SW 1271 (cell line): ENCODE results near the gene SHOX.
"Not testable (repeated sequence)": the region's sequence is repeated elsewhere in the genome, so short reads cannot be mapped to it uniquely, and the experiment has no call there.

ENCODE experiments used
- DNase-seq, 2 experiments: peaks; one replicate each; lab custom pipeline; 2025; lab: John Stamatoyannopoulos, UW

Gene SHOX

GRCh38 chrX:630612-631496, at the start of gene SHOX:
Gene SHOX, plus strand, starts transcription at chrX:630791. Its CDS starts 107 bp downstream, at chrX:630898.
- no peak for DNase-seq

DNA sequence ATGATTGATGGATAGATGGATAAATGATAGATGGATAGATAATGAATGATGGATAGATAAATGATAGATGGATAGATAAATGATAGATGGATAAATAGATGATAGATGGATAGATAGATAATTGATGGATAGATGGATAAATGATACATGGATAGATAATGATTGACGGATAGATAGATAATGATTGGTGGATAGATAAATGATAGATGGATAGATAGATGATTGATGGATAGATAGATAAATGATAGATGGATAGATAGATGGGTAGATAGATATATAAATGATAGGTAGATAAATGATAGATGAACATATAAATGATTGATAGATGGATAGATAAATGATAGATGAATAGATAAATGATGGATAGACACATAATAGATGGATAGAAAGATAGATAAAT, 49.5 kb upstream of the SHOX start:
- DNase-seq = no peak

DNA sequence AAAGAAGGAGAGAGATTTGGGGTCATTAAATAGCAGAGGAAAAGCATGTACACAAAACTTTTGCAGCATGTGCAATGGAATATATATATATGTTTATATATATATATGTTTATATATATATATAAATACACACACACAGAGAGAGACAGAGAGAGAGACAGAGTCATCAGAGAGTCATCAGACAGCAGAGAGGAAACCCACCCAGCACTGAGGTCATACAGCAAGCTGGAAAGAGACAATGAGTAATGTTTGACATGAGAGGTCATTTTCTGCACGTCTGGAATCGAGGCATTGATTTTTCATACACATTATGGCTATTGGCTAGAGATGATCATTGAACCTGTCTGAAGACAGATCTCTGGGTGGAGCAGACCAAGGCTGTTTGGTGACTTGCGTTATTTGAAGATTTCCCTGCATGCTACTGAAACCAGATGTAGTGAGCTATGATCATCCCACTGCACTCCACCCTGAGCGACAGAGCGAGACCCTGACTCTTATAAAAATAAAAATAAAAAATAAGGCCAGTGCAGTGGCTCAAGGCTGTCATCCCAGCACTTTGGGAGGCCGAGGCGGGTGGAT, 48.8 kb upstream of the SHOX start:
- no peak for DNase-seq

DNA sequence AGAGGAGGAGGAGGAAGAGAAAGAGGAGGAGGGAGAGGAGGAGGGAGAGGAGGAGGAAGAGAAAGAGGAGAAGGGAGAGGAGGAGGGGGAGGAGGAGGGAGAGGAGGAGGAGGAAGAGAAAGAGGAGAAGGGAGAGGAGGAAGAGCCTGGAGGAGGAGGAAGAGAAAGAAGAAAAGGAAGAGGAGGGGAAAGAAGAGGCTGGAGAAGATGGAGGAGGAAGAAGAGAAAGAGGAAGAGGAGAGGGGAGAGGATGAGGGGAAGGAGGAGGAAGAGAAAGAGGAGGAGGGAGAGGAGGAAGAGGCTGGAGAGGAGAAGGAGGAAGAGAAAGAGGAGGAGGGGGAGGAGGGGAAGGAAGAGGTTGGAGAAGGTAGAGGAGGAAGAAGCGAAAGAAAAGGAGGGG, 46.0 kb upstream of the SHOX start:
- no peak for DNase-seq

DNA sequence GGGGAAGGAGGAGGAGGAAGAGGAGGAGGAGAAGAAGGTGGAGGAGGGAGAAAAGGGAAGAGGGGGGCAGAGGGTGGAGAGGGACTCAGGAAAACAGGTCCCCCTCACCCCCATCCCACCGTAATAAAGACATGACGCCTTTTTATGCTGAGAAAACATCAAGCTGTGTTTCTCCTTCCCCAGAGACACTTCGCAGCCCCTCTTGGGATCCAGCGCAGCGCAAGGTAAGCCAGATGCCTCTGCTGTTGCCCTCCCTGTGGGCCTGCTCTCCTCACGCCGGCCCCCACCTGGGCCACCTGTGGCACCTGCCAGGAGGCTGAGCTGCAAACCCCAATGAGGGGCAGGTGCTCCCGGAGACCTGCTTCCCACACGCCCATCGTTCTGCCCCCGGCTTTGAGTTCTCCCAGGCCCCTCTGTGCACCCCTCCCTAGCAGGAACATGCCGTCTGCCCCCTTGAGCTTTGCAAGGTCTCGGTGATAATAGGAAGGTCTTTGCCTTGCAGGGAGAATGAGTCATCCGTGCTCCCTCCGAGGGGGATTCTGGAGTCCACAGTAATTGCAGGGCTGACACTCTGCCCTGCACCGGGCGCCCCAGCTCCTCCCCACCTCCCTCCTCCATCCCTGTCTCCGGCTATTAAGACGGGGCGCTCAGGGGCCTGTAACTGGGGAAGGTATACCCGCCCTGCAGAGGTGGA, 45.3 kb upstream of the SHOX start:
- DNase-seq = no peak

DNA sequence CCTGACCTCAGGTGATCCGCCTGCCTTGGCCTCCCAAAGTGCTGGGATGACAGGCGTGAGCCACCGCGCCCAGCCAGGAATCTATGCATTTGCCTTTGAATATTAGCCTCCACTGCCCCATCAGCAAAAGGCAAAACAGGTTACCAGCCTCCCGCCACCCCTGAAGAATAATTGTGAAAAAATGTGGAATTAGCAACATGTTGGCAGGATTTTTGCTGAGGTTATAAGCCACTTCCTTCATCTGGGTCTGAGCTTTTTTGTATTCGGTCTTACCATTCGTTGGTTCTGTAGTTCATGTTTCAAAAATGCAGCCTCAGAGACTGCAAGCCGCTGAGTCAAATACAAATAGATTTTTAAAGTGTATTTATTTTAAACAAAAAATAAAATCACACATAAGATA, 44.2 kb upstream of the SHOX start:
- DNase-seq = no peak

- not testable (repeated sequence) for DNase-seq
These were observed 41.3 kb upstream of the SHOX start for GRCh38 chrX:589261-589660.

GRCh38 chrX:590693-591404, 39.7 kb upstream of the SHOX start:
- no peak for DNase-seq

GRCh38 chrX:599837-600715, 30.5 kb upstream of the SHOX start:
- DNase-seq = no peak

GRCh38 chrX:603029-603428, 27.6 kb upstream of the SHOX start:
- DNase-seq = not testable (repeated sequence)

DNA sequence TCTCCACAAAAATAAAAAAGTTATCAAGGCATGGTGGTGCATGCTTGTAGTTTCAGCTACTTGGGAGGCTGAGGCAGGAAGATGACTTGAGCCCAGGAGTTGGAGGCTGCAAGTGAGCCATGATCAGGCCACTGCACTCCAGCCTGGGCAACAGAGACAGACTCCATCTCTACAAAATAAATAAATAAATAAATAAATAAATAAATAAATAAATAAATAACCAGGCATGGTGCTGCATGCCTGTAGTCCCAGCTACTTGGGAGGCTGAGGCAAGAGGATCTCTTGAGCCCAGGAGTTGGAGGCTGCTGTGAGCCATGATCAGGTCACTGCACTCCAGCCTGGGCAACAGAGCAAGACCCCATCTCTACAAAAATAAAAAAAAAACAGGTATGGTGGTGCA, 26.0 kb upstream of the SHOX start:
- not testable (repeated sequence) for DNase-seq

- not testable (repeated sequence) for DNase-seq
These were observed 22.5 kb upstream of the SHOX start for GRCh38 chrX:608088-608487.

- DNase-seq = no peak
These were observed 16.5 kb upstream of the SHOX start for GRCh38 chrX:614136-614535.

DNA sequence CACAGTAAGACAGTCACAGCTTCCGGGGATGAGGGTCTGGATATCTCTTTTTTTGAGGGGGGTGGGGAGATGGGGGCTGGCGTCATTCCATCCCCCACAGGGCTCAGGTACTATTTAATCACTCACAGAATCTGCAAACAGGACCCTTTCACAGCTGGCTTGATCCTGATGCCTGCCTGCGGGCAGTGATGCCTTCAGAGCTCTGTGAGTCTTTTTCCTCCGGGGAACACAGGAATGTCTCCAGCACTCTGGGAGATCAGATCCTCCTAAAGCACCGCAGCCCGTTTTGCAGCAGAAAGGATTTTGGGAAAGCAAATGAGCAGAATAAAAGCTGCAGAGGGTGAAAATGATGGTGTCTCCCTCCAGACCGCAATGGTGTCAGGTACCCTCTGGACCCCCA, 13.2 kb upstream of the SHOX start:
- DNase-seq = no peak

DNA sequence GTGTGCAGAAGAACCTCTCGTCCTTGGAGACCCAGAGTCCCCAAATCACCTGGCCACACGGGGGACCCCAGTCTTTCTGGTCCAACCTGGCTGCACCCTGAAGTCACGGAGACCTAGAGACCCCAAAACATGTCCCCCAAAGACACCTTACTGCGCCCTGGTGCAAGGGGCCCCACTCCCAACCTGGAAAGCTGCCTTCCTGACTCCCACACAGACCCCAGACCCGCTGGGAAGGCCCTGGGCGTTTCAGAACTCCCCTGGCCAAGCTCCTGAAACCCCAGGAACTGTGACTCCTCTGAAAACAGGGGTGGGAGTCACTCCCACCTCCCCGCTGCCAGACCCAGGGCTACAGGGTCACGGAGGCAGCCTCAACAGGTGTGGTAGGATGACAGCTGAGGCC, 12.7 kb upstream of the SHOX start:
- DNase-seq = no peak

DNA sequence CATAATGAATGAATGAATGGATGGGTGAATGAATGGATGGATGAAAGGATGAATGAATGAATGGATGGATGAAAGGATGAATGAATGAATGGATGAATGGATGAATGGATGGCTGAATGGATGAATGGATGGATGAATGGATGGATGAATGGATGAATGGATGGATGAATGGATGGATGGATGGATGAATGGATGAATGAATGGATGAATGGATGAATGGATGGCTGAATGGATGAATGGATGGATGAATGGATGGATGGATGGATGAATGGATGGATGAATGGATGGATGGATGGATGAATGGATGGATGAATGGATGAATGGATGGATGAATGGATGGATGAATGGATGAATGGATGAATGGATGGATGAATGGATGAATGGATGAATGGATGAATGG, 12.3 kb upstream of the SHOX start:
- DNase-seq = not testable (repeated sequence)

DNA sequence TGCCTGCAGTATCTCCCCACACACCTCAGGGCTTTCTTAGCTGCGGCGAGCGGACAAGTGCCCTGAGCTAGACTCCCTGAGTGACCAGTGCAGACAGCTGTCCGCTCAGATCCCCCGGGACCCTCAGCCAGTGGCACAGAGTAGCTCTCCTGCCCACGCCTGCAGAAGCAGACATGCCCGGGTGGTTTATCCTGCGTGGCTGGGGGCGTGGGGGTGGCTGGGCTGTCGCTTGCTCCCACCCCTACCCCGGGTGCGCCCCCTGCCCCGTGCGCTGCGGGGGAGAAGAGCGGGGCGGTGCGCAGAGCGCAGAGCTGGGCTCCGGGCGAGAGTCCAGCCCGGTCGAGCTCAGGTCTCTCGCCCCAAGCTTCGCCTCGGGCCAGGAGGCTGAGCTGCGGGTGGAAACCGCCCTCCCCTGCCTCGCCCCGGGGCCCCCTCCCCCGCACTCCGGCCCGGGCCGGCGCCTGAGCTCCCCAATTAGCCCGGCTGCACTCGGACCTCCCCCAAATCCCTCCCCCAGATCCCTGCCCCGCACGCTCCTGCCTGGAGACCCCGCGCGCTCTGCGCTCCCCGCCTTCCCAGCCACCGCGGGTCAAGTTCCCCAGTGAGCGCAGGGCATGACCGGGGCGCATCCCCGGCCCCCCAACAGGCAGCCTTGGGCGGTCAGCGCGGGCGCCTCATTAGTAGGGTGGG, 11.7 kb upstream of the SHOX start:
- DNase-seq = no peak

GRCh38 chrX:619451-619811, 11.2 kb upstream of the SHOX start:
- no peak for DNase-seq

GRCh38 chrX:619812-620531, 10.6 kb upstream of the SHOX start:
- DNase-seq = no peak
